ENCODE measurements around the gene APOC3. TPM values are rescaled to one million over a fixed set of nuclear protein-coding genes. Genes with fewer than 3 reads are reported as not detected.

Gene APOC3
- total and polyA plus RNA-seq, 2 experiments from 2014 or later = 2,125 to 2,309 TPM

GRCh38 chr11:116847612-116848011 is 17.9 kb downstream of the APOC3 start:
- Histone ChIP-seq H2AFZ (no peak overlapping the region), H3K4me3 (no peak overlapping the region), H3K9me3 (ENCODE audit: low read depth) (no peaks in the 10 kb centered on the region), H3K79me2 (no peaks in the 10 kb centered on the region), H3K27me3 (no peaks in the 10 kb centered on the region), H3K27ac (no peak overlapping the region), H3K9me2 (replicated peaks; ENCODE audit: insufficient read depth) (no peaks in the 10 kb centered on the region), H4K20me1 (ENCODE audit: insufficient read depth, poor library complexity, severe bottlenecking) (no peaks in the 10 kb centered on the region), H3K36me3 (replicated peaks; ENCODE audit: insufficient read depth, low read depth) (no peaks in the 10 kb centered on the region), H3K4me2 (no peak overlapping the region), H3K4me1 (ENCODE audit: insufficient read depth) (peaks cover 15% of the 10 kb centered on the region)
- TF ChIP-seq CTCF (IDR thresholded peaks at IDR 0.05; ENCODE audit: poor library complexity) (no peak), EZH2 (IDR thresholded peaks at IDR 0.05; ENCODE audit: borderline replicate concordance) (no peak), EZH2phosphoT487 (IDR thresholded peaks at IDR 0.05; ENCODE audit: low read depth, severe bottlenecking, unreplicated experiment) (no peak)
- DNase-seq (ENCODE audit: low spot score) = no peak
- 100% methylated on average over 4 of the region's 4 CpGs for WGBS (ENCODE audit: low lambda C conversion rate, missing lambda C conversion rate)

DNA sequence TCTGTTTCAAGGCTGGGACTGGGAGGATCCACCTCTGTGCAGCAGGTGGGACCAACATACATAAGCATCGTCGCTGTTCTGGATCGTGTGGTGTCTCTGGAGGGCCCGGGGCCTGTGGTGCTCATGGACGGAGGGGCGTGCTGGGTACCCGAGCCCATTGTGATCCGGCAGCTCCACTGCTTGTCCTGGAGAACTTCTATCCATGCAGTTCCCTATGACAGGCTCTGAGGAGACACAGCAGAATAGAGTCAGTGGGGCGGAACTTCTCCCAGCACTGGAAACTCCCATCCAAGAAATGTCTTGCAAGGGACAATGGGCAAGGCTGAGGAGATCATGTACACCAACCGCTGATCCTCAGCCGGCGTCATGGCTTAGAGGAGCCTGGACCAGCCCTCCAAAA is 19.4 kb downstream of the APOC3 start:
- no peaks in the 10 kb centered on the region for H3K79me2 ChIP-seq
- DNase-seq (ENCODE audit: low spot score) = no peak
- no peaks in the 10 kb centered on the region for H3K9me3 ChIP-seq (ENCODE audit: low read depth)
- peaks cover 26% of the 10 kb centered on the region for H3K4me1 ChIP-seq (ENCODE audit: insufficient read depth)
- H3K4me2 ChIP-seq = no peak overlapping the region
- no peak overlapping the region for H2AFZ ChIP-seq
- H3K4me3 ChIP-seq = no peak overlapping the region
- WGBS (ENCODE audit: low lambda C conversion rate, missing lambda C conversion rate) = 97% methylated on average over 12 of the region's 12 CpGs
- no peak for TF ChIP-seq EZH2phosphoT487 (IDR thresholded peaks at IDR 0.05; ENCODE audit: low read depth, severe bottlenecking, unreplicated experiment)
- no peak for TF ChIP-seq CTCF (IDR thresholded peaks at IDR 0.05; ENCODE audit: poor library complexity)
- no peak for TF ChIP-seq EZH2 (IDR thresholded peaks at IDR 0.05; ENCODE audit: borderline replicate concordance)
- H3K36me3 ChIP-seq (replicated peaks; ENCODE audit: insufficient read depth, low read depth) = no peaks in the 10 kb centered on the region
- H3K27me3 ChIP-seq = no peaks in the 10 kb centered on the region
- no peak overlapping the region for H3K27ac ChIP-seq
- H3K9me2 ChIP-seq (replicated peaks; ENCODE audit: insufficient read depth) = no peaks in the 10 kb centered on the region
- H4K20me1 ChIP-seq (ENCODE audit: insufficient read depth, poor library complexity, severe bottlenecking) = no peaks in the 10 kb centered on the region

GRCh38 chr11:116849486-116849885 is 19.8 kb downstream of the APOC3 start:
- 96% methylated on average over 6 of the region's 6 CpGs for WGBS (ENCODE audit: low lambda C conversion rate, missing lambda C conversion rate)
- Histone ChIP-seq H3K4me3 (no peak overlapping the region), H3K79me2 (no peaks in the 10 kb centered on the region), H4K20me1 (ENCODE audit: insufficient read depth, poor library complexity, severe bottlenecking) (no peaks in the 10 kb centered on the region), H3K9me3 (ENCODE audit: low read depth) (no peaks in the 10 kb centered on the region), H3K9me2 (replicated peaks; ENCODE audit: insufficient read depth) (no peaks in the 10 kb centered on the region), H3K27ac (no peak overlapping the region), H3K4me1 (ENCODE audit: insufficient read depth) (peaks cover 29% of the 10 kb centered on the region), H3K4me2 (no peak overlapping the region), H3K27me3 (no peaks in the 10 kb centered on the region), H3K36me3 (replicated peaks; ENCODE audit: insufficient read depth, low read depth) (no peaks in the 10 kb centered on the region), H2AFZ (no peak overlapping the region)
- DNase-seq (ENCODE audit: low spot score) = no peak
- TF ChIP-seq EZH2phosphoT487 (IDR thresholded peaks at IDR 0.05; ENCODE audit: low read depth, severe bottlenecking, unreplicated experiment) (no peak), CTCF (IDR thresholded peaks at IDR 0.05; ENCODE audit: poor library complexity) (no peak), EZH2 (IDR thresholded peaks at IDR 0.05; ENCODE audit: borderline replicate concordance) (no peak)

DNA sequence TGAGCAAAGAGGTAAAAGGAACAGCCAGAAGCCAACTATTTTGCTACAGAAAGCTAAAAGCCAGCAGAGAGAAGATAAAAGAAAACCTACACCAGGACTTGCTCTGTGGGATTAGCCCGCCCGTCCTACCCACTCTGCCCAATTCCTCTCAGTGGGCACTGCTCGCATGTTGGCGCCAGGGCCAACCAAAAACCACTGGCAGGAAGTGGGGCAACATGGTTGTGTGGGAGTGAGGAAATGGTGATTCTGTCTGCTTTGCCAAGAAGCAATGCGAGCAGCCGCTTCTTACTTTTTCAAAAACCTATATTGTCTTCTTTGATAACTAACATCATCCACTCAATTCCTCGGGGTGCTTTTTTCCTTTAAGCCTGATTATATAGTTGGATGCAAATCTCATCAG is 21.9 kb downstream of the APOC3 start:
- peak overlapping the region; percentile 78 for H3K27ac ChIP-seq
- peak overlapping the region; percentile 21 for H3K4me2 ChIP-seq
- DNase-seq (ENCODE audit: low spot score) = no peak

More for the DNA sequence above, 21.9 kb downstream of the APOC3 start:
- no peak overlapping the region for H3K4me3 ChIP-seq
- H3K36me3 ChIP-seq (replicated peaks; ENCODE audit: insufficient read depth, low read depth) = no peaks in the 10 kb centered on the region
- H3K9me3 ChIP-seq (ENCODE audit: low read depth) = no peaks in the 10 kb centered on the region
- H3K9me2 ChIP-seq (replicated peaks; ENCODE audit: insufficient read depth) = no peaks in the 10 kb centered on the region
- no peak for TF ChIP-seq CTCF (IDR thresholded peaks at IDR 0.05; ENCODE audit: poor library complexity)
- TF ChIP-seq EZH2phosphoT487 (IDR thresholded peaks at IDR 0.05; ENCODE audit: low read depth, severe bottlenecking, unreplicated experiment) = no peak
- no peak for TF ChIP-seq EZH2 (IDR thresholded peaks at IDR 0.05; ENCODE audit: borderline replicate concordance)
- no peak overlapping the region for H2AFZ ChIP-seq
- no peaks in the 10 kb centered on the region for H3K79me2 ChIP-seq
- 95% methylated on average over 7 of the region's 7 CpGs for WGBS (ENCODE audit: low lambda C conversion rate, missing lambda C conversion rate)
- peaks cover 29% of the 10 kb centered on the region for H3K4me1 ChIP-seq (ENCODE audit: insufficient read depth)
- no peaks in the 10 kb centered on the region for H4K20me1 ChIP-seq (ENCODE audit: insufficient read depth, poor library complexity, severe bottlenecking)
- H3K27me3 ChIP-seq = no peaks in the 10 kb centered on the region
